GM12875 (cell line): ENCODE results near the gene BLTP3B.

Experiments used
- H3K4me3 ChIP-seq: one replicate; pipeline ENCODE4 v1.5.1; 2011; ENCODE audit warnings: low read depth, low read length, control low read depth
- CTCF ChIP-seq: IDR thresholded peaks from 2 replicates; pipeline ENCODE4 v1.5.1; 2011; ENCODE audit warnings: low read depth, mild to moderate bottlenecking, control low read depth, inconsistent platforms, low read length, moderate library complexity, borderline replicate concordance; ENCODE audit not compliant: insufficient read depth

Gene BLTP3B

DNA sequence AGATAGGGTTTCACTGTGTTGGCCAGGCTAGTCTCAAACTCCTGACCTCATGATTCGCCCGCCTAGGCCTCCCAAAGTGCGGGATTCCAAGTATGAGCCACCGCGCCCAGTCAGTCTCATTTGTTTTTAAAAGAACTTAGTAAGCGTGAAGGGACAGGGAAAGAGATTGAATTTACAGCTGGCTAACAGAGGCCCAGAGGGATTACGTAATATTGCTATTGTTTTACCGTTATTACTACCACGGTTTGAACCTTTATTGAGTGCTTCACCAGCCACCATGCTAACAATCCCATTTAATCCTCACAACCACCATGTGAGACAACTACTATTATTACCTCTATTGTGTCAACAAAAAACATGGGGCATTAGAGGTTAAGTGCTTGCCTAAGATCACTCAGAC, 26.7 kb upstream of the BLTP3B start:
- H3K4me3 ChIP-seq, result no peak overlapping the region
- TF ChIP-seq CTCF, result no peak

DNA sequence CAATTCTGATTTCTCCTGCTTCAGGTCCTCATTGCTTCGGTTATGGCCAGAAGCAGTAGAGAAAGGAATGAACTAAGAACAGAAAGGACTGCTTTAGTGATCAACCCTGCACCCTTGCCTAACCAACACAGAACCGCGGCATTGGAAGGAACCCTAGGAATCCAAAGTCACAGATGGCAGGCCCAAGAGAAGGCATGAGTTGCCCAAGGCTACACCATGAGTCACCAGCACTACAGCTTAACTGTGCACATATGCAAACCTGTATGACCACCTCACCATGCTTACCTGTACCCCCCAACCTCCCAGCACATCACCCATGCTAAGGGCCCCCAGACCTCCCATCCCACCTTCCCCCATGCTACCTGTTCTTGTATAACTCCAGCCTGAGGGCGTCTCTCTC, 25.9 kb upstream of the BLTP3B start:
- no peak overlapping the region for H3K4me3 ChIP-seq
- no peak for TF ChIP-seq CTCF

DNA sequence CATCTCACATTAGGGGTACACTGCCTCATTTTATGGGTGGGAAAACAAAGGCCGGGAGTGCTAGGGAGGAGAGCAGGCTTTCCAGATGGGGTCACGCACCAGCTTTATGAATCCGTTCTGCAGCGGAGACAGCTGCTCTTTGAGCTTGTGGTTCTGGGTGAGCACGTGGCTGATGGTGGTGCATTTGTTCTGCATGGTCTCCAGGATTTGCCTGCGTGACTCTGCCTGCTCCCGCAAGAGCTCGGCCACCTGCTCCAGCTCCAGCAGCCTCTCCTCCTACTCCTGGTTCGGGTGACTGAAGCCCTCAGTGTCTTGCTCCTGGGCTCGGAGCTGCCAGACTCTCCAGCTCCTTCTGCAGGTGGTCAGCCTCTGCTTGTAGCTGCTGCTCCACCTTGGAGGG, 23.6 kb upstream of the BLTP3B start:
- TF ChIP-seq CTCF, result no peak
- H3K4me3 ChIP-seq, result no peak overlapping the region

- no peak for TF ChIP-seq CTCF
- H3K4me3 ChIP-seq, result no peak overlapping the region
Measured at GRCh38 chr12:100165356-100165755, 22.7 kb upstream of the BLTP3B start.

GRCh38 chr12:100164153-100164704, 21.6 kb upstream of the BLTP3B start:
- no peak overlapping the region for H3K4me3 ChIP-seq
- TF ChIP-seq CTCF, result no peak

- no peak overlapping the region for H3K4me3 ChIP-seq
- no peak for TF ChIP-seq CTCF
Measured at GRCh38 chr12:100163416-100164152, 20.9 kb upstream of the BLTP3B start.
